HG02623 (cell line): ENCODE measurements around the gene PFAS.

Source experiments
- ATAC-seq: cut with Tn5 transposase; IDR thresholded peaks from one replicate; pipeline ENCODE4 v1.9.1; 2021; ENCODE audit warnings: moderate library complexity; ENCODE audit not compliant: unreplicated experiment

The PFAS gene

GRCh38 chr17:8300226-8300625 is 51.1 kb downstream of the PFAS start:
- ATAC-seq, result no peak

DNA sequence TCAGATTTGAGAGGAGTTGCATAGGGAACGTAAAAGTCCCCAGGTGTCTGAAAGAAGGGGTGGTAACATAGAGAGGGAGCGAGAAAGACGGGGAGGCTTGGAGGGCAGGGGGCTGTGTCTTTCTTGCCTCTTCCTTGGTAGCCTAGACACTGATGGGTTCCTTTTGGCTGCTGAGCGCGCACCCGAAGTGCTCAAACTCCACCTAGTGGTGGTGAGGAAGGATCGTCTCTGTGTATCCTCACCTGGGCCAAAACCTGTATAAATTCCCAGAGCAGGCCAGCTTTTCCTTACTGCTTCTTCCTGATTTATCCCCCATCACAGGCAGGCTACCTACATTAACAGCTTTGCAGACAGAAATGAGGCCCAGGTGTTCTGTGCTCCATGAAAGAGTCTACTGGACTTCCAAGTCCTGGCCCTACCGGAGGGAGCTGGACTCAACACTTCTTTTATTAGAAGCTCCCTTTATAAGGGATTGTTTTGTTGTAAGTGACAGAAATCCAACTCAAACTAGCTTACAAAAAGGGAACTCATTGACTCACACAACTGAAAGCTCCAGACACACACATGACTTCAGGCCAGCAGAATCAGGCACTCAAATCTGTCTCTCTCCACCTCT is 51.6 kb downstream of the PFAS start:
- no peak for ATAC-seq

DNA sequence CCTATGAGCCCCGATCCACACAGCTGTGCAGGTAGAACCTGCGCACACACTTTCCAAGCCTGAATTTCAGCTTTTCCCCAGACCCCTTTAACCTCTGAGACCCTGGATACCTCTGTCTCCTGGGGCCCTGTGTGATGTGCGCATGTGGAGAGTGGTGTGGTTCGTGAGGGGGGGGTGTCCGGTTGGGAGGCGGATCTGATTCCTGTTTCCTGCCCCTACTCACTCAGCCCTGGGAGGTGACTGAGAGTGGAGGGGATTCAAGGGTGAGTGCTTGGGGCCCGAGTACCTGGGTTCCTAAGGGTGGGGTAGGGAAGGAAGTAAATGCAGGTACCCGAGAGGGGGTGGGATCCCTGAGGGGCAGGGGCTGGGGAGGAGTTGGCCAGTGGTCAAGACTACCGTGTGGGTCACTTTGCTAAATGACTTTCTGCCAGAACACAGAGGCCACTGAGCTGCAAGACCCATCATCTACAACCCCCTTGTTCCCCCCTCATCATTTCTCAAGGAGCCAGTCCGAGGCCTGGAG is 61.6 kb downstream of the PFAS start:
- no peak for ATAC-seq

GRCh38 chr17:8311131-8311790 is 62.2 kb downstream of the PFAS start:
- ATAC-seq, result no peak

DNA sequence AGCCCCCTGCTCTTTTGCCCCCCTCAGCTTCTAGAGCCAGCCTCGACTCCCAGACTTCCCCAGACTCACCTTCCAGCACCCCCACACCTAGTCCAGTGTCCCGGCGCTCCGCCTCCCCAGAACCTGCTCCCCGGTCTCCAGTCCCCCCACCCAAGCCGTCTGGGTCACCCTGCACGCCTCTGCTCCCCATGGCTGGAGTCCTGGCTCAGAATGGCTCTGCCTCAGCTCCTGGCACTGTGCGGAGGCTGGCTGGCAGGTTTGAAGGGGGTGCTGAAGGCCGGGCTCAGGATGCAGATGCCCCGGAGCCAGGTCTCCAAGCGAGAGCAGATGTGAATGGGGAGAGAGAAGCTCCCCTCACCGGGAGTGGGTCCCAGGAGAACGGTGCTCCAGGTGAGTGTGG is 63.2 kb downstream of the PFAS start:
- no peak for ATAC-seq

- no peak for ATAC-seq
Observed at GRCh38 chr17:8312726-8313600, 63.9 kb downstream of the PFAS start.

- ATAC-seq, result no peak
Observed at GRCh38 chr17:8314797-8315763, 66.0 kb downstream of the PFAS start.

DNA sequence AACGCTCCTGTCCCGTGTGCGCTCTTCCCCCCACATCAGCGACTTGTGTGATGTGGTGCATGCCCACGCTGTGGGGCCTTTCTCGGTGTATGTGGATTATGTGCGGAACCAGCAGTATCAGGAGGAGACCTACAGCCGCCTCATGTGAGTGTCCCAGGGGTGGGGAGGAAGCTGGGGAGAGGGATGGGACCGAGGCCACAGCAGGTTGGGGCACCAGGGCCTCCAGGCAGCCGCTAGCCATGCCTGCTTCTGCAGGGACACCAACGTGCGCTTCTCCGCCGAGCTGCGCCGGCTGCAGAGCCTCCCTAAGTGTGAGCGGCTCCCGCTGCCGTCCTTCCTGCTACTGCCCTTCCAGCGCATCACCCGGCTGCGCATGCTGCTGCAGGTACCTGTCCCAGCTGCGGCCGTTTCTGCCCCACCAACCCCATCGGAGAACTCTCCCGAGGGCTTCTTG is 66.7 kb downstream of the PFAS start:
- no peak for ATAC-seq

- no peak for ATAC-seq
Observed at GRCh38 chr17:8318010-8318935, 69.2 kb downstream of the PFAS start.
